PC-3 (cell line): ENCODE data around the gene DHX38.

Experiments used
- CTCF ChIP-seq: fragments of 300-600 bp; sonication (generic); conservative IDR thresholded peaks from 2 replicates; pipeline ENCODE4 v1.5.1; 2017; ENCODE audit warnings: antibody characterized with exemption, low read depth, mild to moderate bottlenecking, low read length
- EZH2 ChIP-seq: fragments of 300-600 bp; sonication (generic); IDR thresholded peaks from one replicate; pipeline ENCODE4 v1.6.1; 2017; ENCODE audit warnings: antibody characterized with exemption, mild to moderate bottlenecking, low read length; ENCODE audit not compliant: unreplicated experiment

GRCh38 chr16:72129976-72130656 lies 36.5 kb downstream of the DHX38 start:
- TF ChIP-seq CTCF (no peak), EZH2 (no peak)
